ENCODE data around the gene DDX50. TPM values are rescaled to one million over a fixed set of nuclear protein-coding genes. Genes with fewer than 3 reads are reported as not detected.
"Not testable (repeated sequence)": the region's sequence is repeated elsewhere in the genome, so short reads cannot be mapped to it uniquely, and the experiment has no call there.

Gene DDX50, protein sequence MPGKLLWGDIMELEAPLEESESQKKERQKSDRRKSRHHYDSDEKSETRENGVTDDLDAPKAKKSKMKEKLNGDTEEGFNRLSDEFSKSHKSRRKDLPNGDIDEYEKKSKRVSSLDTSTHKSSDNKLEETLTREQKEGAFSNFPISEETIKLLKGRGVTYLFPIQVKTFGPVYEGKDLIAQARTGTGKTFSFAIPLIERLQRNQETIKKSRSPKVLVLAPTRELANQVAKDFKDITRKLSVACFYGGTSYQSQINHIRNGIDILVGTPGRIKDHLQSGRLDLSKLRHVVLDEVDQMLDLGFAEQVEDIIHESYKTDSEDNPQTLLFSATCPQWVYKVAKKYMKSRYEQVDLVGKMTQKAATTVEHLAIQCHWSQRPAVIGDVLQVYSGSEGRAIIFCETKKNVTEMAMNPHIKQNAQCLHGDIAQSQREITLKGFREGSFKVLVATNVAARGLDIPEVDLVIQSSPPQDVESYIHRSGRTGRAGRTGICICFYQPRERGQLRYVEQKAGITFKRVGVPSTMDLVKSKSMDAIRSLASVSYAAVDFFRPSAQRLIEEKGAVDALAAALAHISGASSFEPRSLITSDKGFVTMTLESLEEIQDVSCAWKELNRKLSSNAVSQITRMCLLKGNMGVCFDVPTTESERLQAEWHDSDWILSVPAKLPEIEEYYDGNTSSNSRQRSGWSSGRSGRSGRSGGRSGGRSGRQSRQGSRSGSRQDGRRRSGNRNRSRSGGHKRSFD
- 10 to 100 TPM; 46.6 to 48.3 TPM for total RNA-seq

DNA sequence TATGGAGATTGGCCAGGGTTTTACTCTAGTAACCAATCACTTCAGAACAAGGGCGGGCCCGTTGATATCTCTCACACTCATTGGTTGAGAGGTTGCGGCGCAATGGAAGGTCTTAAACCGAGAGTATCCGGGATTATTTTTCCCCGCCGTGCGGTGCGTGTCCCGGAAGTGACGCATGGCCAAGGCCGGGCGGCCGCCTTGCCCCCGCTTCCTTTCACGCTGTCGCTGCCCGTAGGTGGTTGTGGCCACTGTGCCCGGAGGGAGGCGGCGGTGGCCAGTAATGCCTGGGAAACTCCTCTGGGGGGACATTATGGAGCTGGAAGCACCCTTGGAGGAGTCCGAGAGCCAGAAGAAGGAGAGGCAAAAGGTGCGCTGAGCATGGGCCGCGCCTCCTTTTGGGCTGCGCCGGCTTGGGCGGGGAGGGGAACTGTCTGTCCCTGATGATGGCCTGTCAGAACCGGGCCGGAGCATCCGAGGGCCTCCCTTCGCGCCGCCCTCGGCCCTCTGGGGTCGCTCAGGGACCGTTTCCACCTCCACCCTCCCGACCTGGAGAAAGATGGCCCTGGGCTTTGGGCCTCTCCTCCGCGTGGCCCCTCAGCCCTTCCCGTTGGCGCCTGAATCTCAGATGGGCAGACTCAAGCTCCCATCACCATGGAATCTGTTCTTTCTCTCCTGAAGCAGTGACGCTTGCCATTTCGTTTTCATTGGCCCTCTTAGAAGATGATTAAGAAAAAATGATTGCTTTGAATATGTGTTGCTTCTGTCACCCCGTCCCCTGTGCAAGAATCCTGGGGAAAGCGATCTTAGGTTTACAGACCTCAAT is at the start of gene DDX50:
Gene DDX50 (plus strand): TSS at position 211 of the 823 bp plus-strand sequence. CDS start 70 bp downstream, at position 281.
- Mint-ChIP-seq H3K9me3 (ENCODE audit: low read depth) (no peaks in the 10 kb centered on the region), H3K4me3 (peak within 1 kb of the TSS; percentile 94), H3K36me3 (peaks cover 22% of the 10 kb centered on the region), H3K27me3 (peaks cover 3% of the 10 kb centered on the region), H3K4me1 (peaks cover 46% of the 10 kb centered on the region), H3K27ac (peak within 1 kb of the TSS; percentile 94)
- peak; percentile 96 for ATAC-seq
- CTCF ChIA-PET: interaction anchor here (0.9 to 2.0 kb wide), 3 partner anchors 301 to 495 kb away, joined by 3 to 8 read pairs (median 3); partner anchors contain the start of gene RUFY2
- DNase-seq: peak; percentile 98

DNA sequence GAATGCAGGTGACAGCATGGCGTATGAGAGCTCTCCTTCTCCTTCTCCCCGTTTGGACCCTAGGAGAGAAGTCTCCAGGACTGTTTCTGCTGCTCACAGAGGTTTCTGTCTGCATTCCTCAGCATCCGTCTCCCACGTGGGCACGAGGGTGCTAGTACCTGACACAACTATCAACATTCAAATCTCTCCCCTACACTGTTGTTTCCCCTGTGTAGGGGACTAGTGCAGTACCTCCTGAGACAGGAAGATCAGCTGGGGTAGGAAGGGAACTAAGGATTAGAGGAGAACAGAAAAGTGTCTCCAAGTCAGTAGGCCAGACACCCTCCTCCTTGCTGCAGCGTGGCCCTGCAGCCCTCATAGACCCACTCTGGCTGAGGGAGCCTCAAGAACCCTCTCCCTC is 44.8 kb upstream of the DDX50 start:
- no peak for DNase-seq
- Mint-ChIP-seq H3K27me3 (peaks cover 10% of the 10 kb centered on the region), H3K27ac (no peak overlapping the region), H3K36me3 (peaks cover 4% of the 10 kb centered on the region), H3K4me3 (no peak overlapping the region), H3K9me3 (ENCODE audit: low read depth) (peaks cover 8% of the 10 kb centered on the region), H3K4me1 (no peaks in the 10 kb centered on the region)
- CTCF ChIA-PET: no interaction called here
- ATAC-seq: no peak

DNA sequence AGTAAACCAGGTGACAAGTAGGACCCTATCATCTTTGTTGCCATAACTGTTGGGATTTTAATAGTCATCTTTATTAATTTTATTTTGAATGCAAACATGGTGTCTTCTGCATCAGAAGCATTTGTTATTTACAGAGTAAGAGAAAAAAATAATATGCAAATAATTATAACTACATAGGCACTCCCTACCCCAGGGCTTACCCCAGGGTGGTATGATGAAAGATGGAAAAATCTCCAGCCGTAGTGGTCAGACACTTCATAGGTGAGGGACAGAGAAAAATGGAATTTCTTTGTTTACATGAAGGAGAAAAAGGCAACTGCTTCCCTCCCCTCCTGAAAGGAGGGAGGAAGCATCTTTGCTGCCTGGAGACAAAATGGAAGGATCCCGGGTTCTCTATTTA is 44.1 kb upstream of the DDX50 start:
- ATAC-seq: no peak
- CTCF ChIA-PET: no interaction called here
- Mint-ChIP-seq H3K27me3 (peaks cover 10% of the 10 kb centered on the region), H3K36me3 (peaks cover 4% of the 10 kb centered on the region), H3K27ac (no peak overlapping the region), H3K9me3 (ENCODE audit: low read depth) (peaks cover 13% of the 10 kb centered on the region), H3K4me3 (no peak overlapping the region), H3K4me1 (no peaks in the 10 kb centered on the region)
- DNase-seq: no peak

DNA sequence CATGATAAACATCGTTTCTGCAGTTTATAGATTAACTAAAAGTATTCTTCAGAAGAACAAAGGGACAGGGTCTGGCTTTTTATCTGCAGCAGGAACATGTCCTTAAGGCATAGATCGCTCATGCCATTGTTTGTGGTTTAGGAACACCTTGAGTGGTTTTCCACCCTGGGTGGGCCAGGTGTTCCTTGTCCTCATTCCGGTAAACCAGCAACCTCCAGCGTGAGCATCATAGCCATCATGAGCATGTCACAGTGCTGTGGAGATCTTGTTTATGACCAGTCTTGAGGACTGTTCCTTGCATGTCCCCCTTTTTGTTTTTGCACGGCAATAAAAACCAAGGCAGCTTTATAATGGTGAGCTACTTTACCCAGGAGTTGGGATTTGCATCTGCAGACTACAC is 39.9 kb upstream of the DDX50 start:
- H3K27me3 Mint-ChIP-seq: peaks cover 10% of the 10 kb centered on the region
- peaks cover 19% of the 10 kb centered on the region for H3K9me3 Mint-ChIP-seq (ENCODE audit: low read depth)
- CTCF ChIA-PET: no interaction called here
- no peaks in the 10 kb centered on the region for H3K4me1 Mint-ChIP-seq
- H3K27ac Mint-ChIP-seq: no peak overlapping the region
- no peak for DNase-seq
- H3K4me3 Mint-ChIP-seq: no peak overlapping the region
- H3K36me3 Mint-ChIP-seq: peaks cover 7% of the 10 kb centered on the region
- ATAC-seq: no peak

DNA sequence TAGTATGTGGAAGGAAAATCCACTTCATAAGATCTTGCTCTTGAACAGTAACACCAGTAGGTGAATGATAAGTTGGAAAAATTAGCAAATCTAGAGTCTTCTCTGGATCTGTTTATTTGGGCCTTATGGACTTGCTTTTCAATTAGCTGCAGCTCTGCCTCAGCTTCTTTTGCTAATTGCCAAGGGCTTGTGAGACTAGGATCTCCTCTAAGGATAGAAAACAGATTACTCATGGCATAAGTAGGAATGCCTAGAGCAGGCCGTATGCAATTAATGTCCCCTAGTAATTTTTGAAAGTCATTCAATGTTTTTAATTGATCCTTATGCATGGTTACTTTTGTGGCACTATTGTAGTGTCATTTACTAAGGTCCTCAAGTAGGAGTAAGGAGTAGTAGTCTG is 36.5 kb upstream of the DDX50 start:
- Mint-ChIP-seq H3K36me3 (peaks cover 7% of the 10 kb centered on the region), H3K4me1 (no peaks in the 10 kb centered on the region), H3K27me3 (no peaks in the 10 kb centered on the region), H3K27ac (no peak overlapping the region), H3K9me3 (ENCODE audit: low read depth) (peaks cover 21% of the 10 kb centered on the region), H3K4me3 (no peak overlapping the region)
- DNase-seq (no peak), ATAC-seq (no peak)
- CTCF ChIA-PET: no interaction called here

DNA sequence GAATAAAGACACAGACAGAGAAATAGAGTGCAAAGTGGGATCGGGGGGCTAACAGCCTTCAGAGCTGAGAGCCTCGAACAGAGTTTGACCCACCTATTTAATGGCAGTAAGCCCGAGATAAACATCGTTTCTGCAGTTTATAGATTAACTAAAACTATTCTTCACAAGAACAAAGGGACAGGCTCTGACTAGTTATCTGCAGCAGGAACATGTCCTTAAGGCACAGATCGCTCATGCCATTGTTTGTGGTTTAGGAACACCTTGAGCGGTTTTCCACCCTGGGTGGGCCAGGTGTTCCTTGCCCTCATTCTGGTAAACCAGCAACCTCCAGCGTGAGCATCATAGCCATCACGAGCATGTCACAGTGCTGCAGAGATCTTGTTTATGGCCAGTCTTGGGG is 32.9 kb upstream of the DDX50 start:
- H3K36me3 Mint-ChIP-seq; H3K9me3 Mint-ChIP-seq (ENCODE audit: low read depth); H3K27me3 Mint-ChIP-seq; DNase-seq; H3K4me1 Mint-ChIP-seq; ATAC-seq; H3K27ac Mint-ChIP-seq; CTCF ChIA-PET; H3K4me3 Mint-ChIP-seq: not testable (repeated sequence)

DNA sequence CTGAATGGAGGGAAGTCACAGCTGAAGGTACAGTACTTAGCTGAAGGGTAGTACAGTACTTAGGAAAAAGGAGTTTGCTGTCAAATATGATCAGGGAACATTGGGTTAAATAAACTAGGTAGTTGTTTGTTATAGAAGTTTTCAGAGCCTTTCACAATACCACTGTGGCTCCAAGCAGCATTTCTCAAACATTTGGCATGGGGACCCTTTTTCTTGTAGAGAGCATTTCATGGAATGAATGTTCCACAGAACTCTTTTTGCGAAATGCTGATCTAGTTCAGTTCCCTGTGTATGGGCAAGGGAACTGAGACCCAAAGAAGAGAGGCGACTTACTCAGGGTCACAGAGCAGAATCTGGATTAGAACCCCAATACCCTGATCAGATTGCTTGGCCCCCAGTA is 31.5 kb upstream of the DDX50 start:
- CTCF ChIA-PET: no interaction called here
- H3K4me3 Mint-ChIP-seq: no peak overlapping the region
- H3K27me3 Mint-ChIP-seq: no peaks in the 10 kb centered on the region
- peaks cover 6% of the 10 kb centered on the region for H3K4me1 Mint-ChIP-seq
- no peaks in the 10 kb centered on the region for H3K36me3 Mint-ChIP-seq
- no peak for ATAC-seq
- no peak overlapping the region for H3K27ac Mint-ChIP-seq
- H3K9me3 Mint-ChIP-seq (ENCODE audit: low read depth): peaks cover 2% of the 10 kb centered on the region
- DNase-seq: no peak

DNA sequence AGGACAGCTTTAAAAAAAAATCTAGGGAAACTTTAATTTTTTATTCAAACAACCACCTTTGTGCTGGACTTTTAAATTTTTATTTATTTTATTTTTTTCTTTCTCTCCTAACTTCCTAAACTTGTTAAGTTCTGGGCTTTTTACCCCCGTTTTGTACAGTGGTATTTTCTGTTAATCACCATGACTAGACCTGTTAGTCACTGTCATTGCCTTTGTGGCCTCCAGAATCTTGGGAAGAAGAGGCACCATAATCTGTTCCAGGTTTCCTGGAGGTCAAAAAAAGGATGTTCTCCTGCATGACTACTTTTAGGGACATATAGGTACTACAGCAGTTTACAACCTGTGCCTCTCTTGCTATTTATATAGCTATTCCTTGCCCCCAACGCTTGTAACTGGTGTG is 31.1 kb upstream of the DDX50 start:
- no peak overlapping the region for H3K27ac Mint-ChIP-seq
- H3K36me3 Mint-ChIP-seq: no peaks in the 10 kb centered on the region
- DNase-seq: no peak
- H3K9me3 Mint-ChIP-seq (ENCODE audit: low read depth): peaks cover 2% of the 10 kb centered on the region
- H3K4me1 Mint-ChIP-seq: peaks cover 6% of the 10 kb centered on the region
- CTCF ChIA-PET: no interaction called here
- H3K4me3 Mint-ChIP-seq: no peak overlapping the region
- ATAC-seq: no peak
- no peaks in the 10 kb centered on the region for H3K27me3 Mint-ChIP-seq

DNA sequence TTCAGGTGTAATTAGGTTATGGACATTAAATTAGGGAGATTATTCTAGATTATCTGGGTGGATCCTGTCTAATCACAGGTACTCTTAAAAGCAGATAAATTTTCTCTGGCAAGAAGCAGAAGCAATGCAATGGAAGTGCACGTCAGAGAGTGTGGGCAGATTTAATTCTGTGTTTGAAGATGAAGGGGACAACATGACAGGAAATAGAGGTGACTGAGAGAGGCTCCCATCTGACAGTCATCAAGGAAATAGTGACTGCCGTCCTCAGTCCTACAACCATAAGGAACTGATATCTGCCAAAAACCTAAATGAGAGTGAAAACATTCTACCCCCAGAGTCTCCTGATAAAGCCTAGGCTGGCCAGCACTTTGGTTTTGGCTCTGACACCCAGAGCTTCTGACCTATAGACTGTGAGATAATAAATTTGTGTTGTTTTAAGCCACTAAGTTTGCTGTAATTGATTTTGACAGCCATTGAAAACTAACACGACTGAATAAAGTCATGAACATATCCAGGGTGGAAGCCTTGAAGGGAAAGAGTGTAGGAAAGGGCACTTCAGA is 30.5 kb upstream of the DDX50 start:
- CTCF ChIA-PET: interaction anchor here (0.7 kb wide), 1 partner anchor 18 kb away, joined by 3 read pairs; no protein-coding TSS in a partner anchor
- no peak overlapping the region for H3K27ac Mint-ChIP-seq
- DNase-seq: no peak
- H3K36me3 Mint-ChIP-seq: no peaks in the 10 kb centered on the region
- ATAC-seq: peak; percentile 60
- peaks cover 6% of the 10 kb centered on the region for H3K4me1 Mint-ChIP-seq
- H3K4me3 Mint-ChIP-seq: no peak overlapping the region
- H3K27me3 Mint-ChIP-seq: no peaks in the 10 kb centered on the region
- peaks cover 2% of the 10 kb centered on the region for H3K9me3 Mint-ChIP-seq (ENCODE audit: low read depth)

DNA sequence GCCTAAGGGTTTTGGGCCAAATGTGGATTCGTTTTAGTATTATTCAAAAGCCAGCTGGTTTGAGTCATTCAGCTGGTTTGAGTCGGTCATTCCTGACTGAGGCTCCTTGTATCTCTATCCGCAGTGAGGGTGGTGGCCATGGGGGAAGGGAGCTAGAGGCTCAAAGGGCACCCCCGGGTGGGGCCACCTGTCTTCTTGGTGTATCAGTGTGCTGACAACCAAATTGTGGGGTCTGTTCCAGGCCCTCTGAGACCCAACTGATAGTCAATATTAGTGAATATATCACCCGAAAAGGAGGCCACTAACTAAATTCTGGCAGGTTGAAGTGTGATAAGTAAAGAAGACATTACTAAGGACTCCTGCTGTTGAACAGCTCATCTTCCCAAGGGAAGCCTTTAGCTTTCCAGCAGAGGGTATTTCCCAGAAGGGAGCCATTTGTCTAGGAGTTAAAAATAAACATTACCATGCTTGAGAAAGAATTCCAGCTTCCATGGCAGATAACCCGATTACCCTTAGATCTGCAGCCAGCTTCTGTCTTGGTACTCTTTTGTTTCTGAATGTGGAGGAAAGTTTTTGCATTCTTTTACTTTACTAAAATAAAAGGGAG is 29.9 kb upstream of the DDX50 start:
- H3K4me3 Mint-ChIP-seq: no peak overlapping the region
- DNase-seq: no peak

DNA sequence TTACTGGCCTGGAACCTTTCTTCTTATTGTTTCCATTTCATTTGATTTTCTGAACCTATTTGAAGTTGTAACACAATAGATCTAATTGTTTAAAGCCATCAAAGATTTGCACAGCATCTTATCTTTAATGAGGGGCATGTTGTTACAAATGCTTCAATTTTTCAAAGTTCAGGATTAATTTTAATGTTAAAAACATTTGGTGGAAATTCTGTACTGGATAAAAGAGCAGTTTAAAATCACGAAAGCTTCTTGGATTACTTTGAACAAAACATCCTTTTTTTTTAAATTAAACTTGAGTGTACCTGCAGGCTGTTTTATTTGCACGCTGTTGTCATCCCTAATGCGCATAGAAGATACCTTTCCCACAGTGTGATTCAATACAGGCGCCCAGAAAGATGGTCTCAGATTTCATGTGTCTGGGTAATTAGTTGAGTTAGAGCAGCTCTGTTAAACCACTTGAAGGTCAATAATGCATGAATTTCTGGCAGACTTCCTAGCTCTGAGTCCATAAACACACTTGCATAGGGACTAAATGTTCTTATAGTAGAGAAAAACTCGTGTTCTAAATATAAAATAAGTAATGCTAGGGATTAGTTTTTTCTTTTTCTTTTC is 29.3 kb upstream of the DDX50 start:
- peaks cover 2% of the 10 kb centered on the region for H3K9me3 Mint-ChIP-seq (ENCODE audit: low read depth)
- ATAC-seq (no peak), DNase-seq (no peak)
- H3K4me1 Mint-ChIP-seq: peaks cover 6% of the 10 kb centered on the region
- H3K27me3 Mint-ChIP-seq: no peaks in the 10 kb centered on the region
- no peak overlapping the region for H3K4me3 Mint-ChIP-seq
- H3K27ac Mint-ChIP-seq: no peak overlapping the region
- H3K36me3 Mint-ChIP-seq: no peaks in the 10 kb centered on the region
- CTCF ChIA-PET: interaction anchor here (0.7 kb wide), 1 partner anchor 894 kb away, joined by 4 read pairs; no protein-coding TSS in a partner anchor

More for the DNA sequence above, 29.9 kb upstream of the DDX50 start:
- peaks cover 6% of the 10 kb centered on the region for H3K4me1 Mint-ChIP-seq
- ATAC-seq: no peak
- peaks cover 2% of the 10 kb centered on the region for H3K9me3 Mint-ChIP-seq (ENCODE audit: low read depth)
- CTCF ChIA-PET: interaction anchor here (0.7 kb wide), 1 partner anchor 19 kb away, joined by 3 read pairs; no protein-coding TSS in a partner anchor
- no peaks in the 10 kb centered on the region for H3K36me3 Mint-ChIP-seq
- H3K27ac Mint-ChIP-seq: no peak overlapping the region
- H3K27me3 Mint-ChIP-seq: no peaks in the 10 kb centered on the region

Data from activated CD8-positive, alpha-beta memory T cell treated with anti-CD3 and anti-CD28 coated beads, Interleukin-2, amount 10 ng/mL, durations not matched to agents 7 days and 5 days (primary cell).